ENCODE measurements around the gene COL6A5. TPM values are rescaled to one million over a fixed set of nuclear protein-coding genes. Genes with fewer than 3 reads are reported as not detected.

COL6A5 gene
- total RNA-seq, 1 donor from 2014 or later = 0.10 TPM

- no peak for DNase-seq (ENCODE audit: extremely low spot score, unreplicated experiment)
- no peak overlapping the region for H3K27ac Mint-ChIP-seq
These were observed 41.3 kb downstream of the COL6A5 start for GRCh38 chr3:130386604-130387263.

DNA sequence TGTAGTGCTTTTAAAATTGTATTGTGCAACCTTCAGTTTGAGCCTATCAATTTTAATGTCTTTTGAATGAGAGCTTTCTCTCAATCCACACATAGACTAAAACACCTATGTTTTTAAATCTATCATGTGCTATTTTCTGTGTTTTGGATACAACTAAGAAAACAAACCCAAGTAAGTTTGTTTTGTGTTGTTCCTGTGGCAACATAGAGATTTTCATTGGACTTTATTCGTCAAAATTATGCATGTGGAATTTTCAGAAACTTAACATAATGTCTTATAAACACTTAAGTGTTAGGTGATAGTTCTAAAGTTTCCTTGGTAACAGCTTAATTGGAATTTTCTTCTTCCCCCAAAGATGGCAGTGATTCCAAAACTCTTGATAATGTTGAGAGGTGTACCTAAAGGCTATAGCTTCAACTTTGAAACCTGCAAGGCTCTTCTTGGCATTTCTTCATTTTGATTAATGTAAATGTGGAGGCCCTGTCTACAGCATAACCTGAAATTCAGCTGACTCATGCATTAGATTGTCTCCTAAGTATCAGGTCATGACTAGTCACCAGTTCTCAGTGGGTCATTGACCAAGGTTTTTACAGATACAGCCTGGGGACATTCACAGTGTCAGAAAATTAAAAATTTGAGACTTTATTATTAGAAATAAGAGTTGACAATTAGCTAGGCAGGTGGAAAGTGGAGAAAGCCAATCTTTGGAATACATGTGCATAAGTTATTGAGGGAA is 44.4 kb downstream of the COL6A5 start:
- no peak overlapping the region for H3K4me3 Mint-ChIP-seq
- H3K27me3 Mint-ChIP-seq = no peaks in the 10 kb centered on the region
- H3K4me1 Mint-ChIP-seq (ENCODE audit: unreplicated experiment) = no peaks in the 10 kb centered on the region
- DNase-seq (ENCODE audit: extremely low spot score, unreplicated experiment) = no peak
- peak overlapping the region; percentile 20 for H3K27ac Mint-ChIP-seq
- no peak for TF ChIP-seq CTCF (conservative IDR thresholded peaks at IDR 0.05)
- no peaks in the 10 kb centered on the region for H3K36me3 Mint-ChIP-seq
- H3K9me3 Mint-ChIP-seq = peaks cover 6% of the 10 kb centered on the region

More at GRCh38 chr3:130386604-130387263, 41.3 kb downstream of the COL6A5 start:
- peaks cover 6% of the 10 kb centered on the region for H3K9me3 Mint-ChIP-seq
- H3K4me1 Mint-ChIP-seq (ENCODE audit: unreplicated experiment) = no peaks in the 10 kb centered on the region
- TF ChIP-seq CTCF (conservative IDR thresholded peaks at IDR 0.05) = no peak
- no peak overlapping the region for H3K4me3 Mint-ChIP-seq
- H3K36me3 Mint-ChIP-seq = no peaks in the 10 kb centered on the region
- H3K27me3 Mint-ChIP-seq = no peaks in the 10 kb centered on the region

GRCh38 chr3:130392266-130392665 is 46.8 kb downstream of the COL6A5 start:
- no peaks in the 10 kb centered on the region for H3K27me3 Mint-ChIP-seq
- H3K36me3 Mint-ChIP-seq = no peaks in the 10 kb centered on the region
- H3K4me1 Mint-ChIP-seq (ENCODE audit: unreplicated experiment) = no peaks in the 10 kb centered on the region
- no peak for DNase-seq (ENCODE audit: extremely low spot score, unreplicated experiment)
- H3K4me3 Mint-ChIP-seq = no peak overlapping the region
- H3K27ac Mint-ChIP-seq = no peak overlapping the region
- no peak for TF ChIP-seq CTCF (conservative IDR thresholded peaks at IDR 0.05)
- peaks cover 6% of the 10 kb centered on the region for H3K9me3 Mint-ChIP-seq

DNA sequence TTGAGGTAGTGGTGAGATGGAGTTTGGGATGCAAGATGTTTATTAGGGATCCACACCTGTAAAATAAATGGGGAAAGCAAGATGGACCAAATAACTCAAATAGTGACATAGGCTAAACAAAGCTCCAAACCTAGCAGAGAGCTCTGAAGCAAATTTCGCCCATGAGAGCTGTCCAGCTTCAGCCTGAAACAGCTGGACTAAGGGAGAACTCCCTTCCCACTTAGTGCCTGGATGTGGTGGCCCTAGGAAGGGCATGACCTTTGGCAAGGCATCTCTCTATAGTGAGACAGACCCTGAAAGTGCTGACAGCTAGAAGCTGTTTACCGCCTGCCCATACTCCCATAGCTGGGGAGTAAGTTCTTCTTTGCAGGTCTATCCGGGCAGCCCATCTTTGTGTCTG is 48.1 kb downstream of the COL6A5 start:
- TF ChIP-seq CTCF (conservative IDR thresholded peaks at IDR 0.05) = no peak
- Mint-ChIP-seq H3K27me3 (no peaks in the 10 kb centered on the region), H3K36me3 (no peaks in the 10 kb centered on the region), H3K9me3 (peaks cover 6% of the 10 kb centered on the region), H3K27ac (no peak overlapping the region), H3K4me1 (ENCODE audit: unreplicated experiment) (no peaks in the 10 kb centered on the region), H3K4me3 (no peak overlapping the region)
- no peak for DNase-seq (ENCODE audit: extremely low spot score, unreplicated experiment)

GRCh38 chr3:130395331-130395730 is 49.9 kb downstream of the COL6A5 start:
- Mint-ChIP-seq H3K4me3 (no peak overlapping the region), H3K27ac (peak overlapping the region; percentile 58), H3K9me3 (peaks cover 2% of the 10 kb centered on the region), H3K4me1 (ENCODE audit: unreplicated experiment) (no peaks in the 10 kb centered on the region), H3K27me3 (no peaks in the 10 kb centered on the region), H3K36me3 (no peaks in the 10 kb centered on the region)
- DNase-seq (ENCODE audit: extremely low spot score, unreplicated experiment) = no peak
- TF ChIP-seq CTCF (conservative IDR thresholded peaks at IDR 0.05) = no peak

All from type B pancreatic cell (in vitro differentiated cells).